Measurements from ENCODE around the gene STOM. TPM values are rescaled to one million over a fixed set of nuclear protein-coding genes. Genes with fewer than 3 reads are reported as not detected.
A peak's percentile ranks its signal among the peaks of the same experiment; 100 is the strongest.

Gene STOM
- total and polyA plus RNA-seq, 10 of the 15 experiments (the other 5 are each of a cell fraction or from before 2014, with no cell fraction given): 6.7 to 47.4 (median 39.8) TPM

- TF ChIP-seq KDM1A (IDR thresholded peaks at IDR 0.05; ENCODE audit: borderline replicate concordance) (no peak), CBX5 (IDR thresholded peaks at IDR 0.05; ENCODE audit: low read depth) (peak; percentile 88; the same call in 1 of the 2 replicates), MTA2 (IDR thresholded peaks at IDR 0.05; ENCODE audit: low read depth) (peak; percentile 95), TAF1 (IDR thresholded peaks at IDR 0.05; ENCODE audit: borderline replicate concordance, low read depth, low read length) (peak; percentile 35; the same call in 1 of the 2 replicates), SPI1 (IDR thresholded peaks at IDR 0.05; ENCODE audit: borderline replicate concordance, insufficient read depth, low read depth, low read length) (peak; percentile 92), ETV6 (conservative IDR thresholded peaks at IDR 0.05 in 1 of 2, IDR thresholded peaks at IDR 0.05 in 1 of 2; ENCODE audit: borderline replicate concordance in 1 of 2, low read depth in 1 of 2) (peak in 1 of 2 experiments; percentile 66; a peak in 1 of 4 replicates), STAT3 (IDR thresholded peaks at IDR 0.05; ENCODE audit: low read depth, low read length) (peak; percentile 25; the same call in 1 of the 2 replicates), ZZZ3 (IDR thresholded peaks at IDR 0.05; ENCODE audit: control insufficient read depth, insufficient read length, low read depth) (no peak), YY1 (IDR thresholded peaks at IDR 0.05; ENCODE audit: low read depth, low read length) (no peak), MLLT1 (IDR thresholded peaks at IDR 0.05) (peak; percentile 97), ZBTB40 (IDR thresholded peaks at IDR 0.05; ENCODE audit: borderline replicate concordance) (no peak), E4F1 (IDR thresholded peaks at IDR 0.05; ENCODE audit: borderline replicate concordance, partially characterized antibody) (peak; percentile 36), MEF2A (IDR thresholded peaks at IDR 0.05; ENCODE audit: insufficient read depth, low read depth, low read length) (peak; percentile 70; the same call in 1 of the 2 replicates), SKIL (IDR thresholded peaks at IDR 0.05; ENCODE audit: low read depth, poor library complexity, severe bottlenecking) (peak; percentile 91), ZNF217 (IDR thresholded peaks at IDR 0.05) (peak; percentile 83), NFIC (IDR thresholded peaks at IDR 0.05; ENCODE audit: low read depth, low read length) (0 out of 2 replicates have a peak, but pooled peaks have one; percentile 48), RUNX3 (IDR thresholded peaks at IDR 0.05; ENCODE audit: low read length) (peak; percentile 93), MEF2B (IDR thresholded peaks at IDR 0.05; ENCODE audit: partially characterized antibody, poor library complexity, severe bottlenecking) (peak; percentile 92)
These were observed 16.6 kb downstream of the STOM start (continued) for GRCh38 chr9:121353241-121354061.

Data from GM12878 (cell line).